ENCODE data around the gene UBR4. TPM values are rescaled to one million over a fixed set of nuclear protein-coding genes. Genes with fewer than 3 reads are reported as not detected.

Gene UBR4
- total RNA-seq, 3 donors from 2014 or later = 108 to 159 (median 128) TPM

DNA sequence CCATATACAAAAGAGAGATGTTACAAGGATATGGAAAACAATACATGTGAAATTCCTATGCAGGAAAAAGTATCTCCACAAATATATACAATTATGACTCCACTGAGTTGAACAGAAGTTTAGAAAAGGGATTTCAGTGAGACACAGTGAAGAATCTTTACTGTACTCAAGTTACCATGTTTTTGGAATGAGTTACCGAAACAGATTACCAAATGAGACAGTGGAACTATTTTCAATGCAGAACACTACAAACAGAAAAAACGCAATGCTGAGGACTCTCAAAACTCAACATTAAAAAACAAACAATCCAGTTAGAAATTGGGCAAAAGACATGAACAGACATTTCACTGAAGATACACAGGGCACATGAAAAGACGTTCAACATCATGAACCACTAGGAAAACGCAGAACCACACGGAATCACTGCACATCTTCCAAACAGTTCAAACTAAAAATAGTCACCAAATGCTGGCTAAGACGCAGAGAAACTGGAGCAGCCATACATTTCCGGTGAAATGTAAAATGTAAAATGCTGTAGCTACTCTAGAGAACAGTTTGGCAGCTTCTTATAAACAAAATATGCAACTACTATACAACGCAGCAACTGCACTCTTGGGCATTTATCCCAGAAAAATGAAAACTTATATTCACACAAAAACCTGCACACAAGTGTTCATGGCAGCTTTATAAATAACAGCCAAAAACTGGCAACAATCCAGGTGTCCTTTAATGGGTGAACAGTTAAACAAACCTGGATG, 118.7 kb downstream of the UBR4 start:
- Histone ChIP-seq H3K4me1 (ENCODE audit: low read depth) (peaks cover 9% of the 10 kb centered on the region), H3K36me3 (ENCODE audit: low read depth) (no peaks in the 10 kb centered on the region), H3K4me3 (no peak overlapping the region), H3K9me3 (no peaks in the 10 kb centered on the region)
- DNase-seq (no peak), ATAC-seq (no peak)
- intact Hi-C loops (cut with DNase I, micrococcal nuclease) = loop anchor here (1.0 to 10.0 kb wide), 2 partner anchors 182 to 187 kb away; partner anchors contain the start of gene ALDH4A1 (in 1 of the 2)
- TF ChIP-seq CTCF (IDR thresholded peaks at IDR 0.05) = no peak

- Histone ChIP-seq H3K4me1 (ENCODE audit: low read depth) (peaks cover 9% of the 10 kb centered on the region), H3K36me3 (ENCODE audit: low read depth) (no peaks in the 10 kb centered on the region), H3K9me3 (no peaks in the 10 kb centered on the region), H3K4me3 (no peak overlapping the region)
- intact Hi-C loops (cut with DNase I, micrococcal nuclease) = no loop called here
- DNase-seq (no peak), ATAC-seq (no peak)
- no peak for TF ChIP-seq CTCF (IDR thresholded peaks at IDR 0.05)
These were observed 120.5 kb downstream of the UBR4 start for GRCh38 chr1:19089524-19089923.

DNA sequence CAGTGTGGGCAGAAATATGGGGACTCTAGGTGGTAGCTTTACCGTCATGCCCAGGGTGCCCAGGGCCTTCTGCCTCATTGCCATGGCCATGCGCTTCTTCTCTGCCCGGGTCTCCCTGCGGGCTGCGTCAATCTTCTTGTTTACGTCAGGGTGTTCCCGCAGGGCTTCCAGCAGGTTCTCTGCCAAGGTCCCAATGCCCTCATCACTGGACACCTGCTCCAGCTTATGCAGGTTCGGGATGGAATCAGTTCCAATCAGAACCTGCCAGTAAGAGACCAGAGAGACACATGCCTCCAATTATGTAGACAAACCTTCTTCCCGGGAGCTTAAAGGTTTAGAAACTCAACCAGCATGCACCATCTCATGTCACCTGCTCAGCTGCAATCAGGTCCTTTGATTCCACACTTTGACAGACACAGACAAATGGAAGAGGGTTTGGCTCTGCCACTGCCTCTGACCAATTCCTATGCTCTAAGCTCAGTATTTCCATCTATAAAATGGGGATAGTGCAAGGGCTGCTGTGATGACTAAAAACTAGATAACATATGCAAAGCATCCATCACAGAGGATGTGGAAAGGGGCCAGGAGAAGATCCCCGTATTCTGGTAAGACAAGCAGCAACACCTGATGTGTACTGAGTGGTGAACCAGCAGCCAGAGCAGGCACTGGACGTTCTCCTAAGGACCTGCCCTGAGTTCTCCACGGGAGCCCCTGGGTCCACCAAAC, 121.2 kb downstream of the UBR4 start:
- intact Hi-C loops (cut with DNase I, micrococcal nuclease) = no loop called here
- Histone ChIP-seq H3K36me3 (ENCODE audit: low read depth) (no peaks in the 10 kb centered on the region), H3K4me3 (no peak overlapping the region), H3K9me3 (no peaks in the 10 kb centered on the region), H3K4me1 (ENCODE audit: low read depth) (peaks cover 9% of the 10 kb centered on the region)
- ATAC-seq (no peak), DNase-seq (no peak)
- TF ChIP-seq CTCF (IDR thresholded peaks at IDR 0.05) = no peak

GRCh38 chr1:19087737-19088594, 122.1 kb downstream of the UBR4 start:
- intact Hi-C loops (cut with DNase I, micrococcal nuclease) = no loop called here
- TF ChIP-seq CTCF (IDR thresholded peaks at IDR 0.05) = no peak
- no peak for DNase-seq
- Histone ChIP-seq H3K4me1 (ENCODE audit: low read depth) (peaks cover 9% of the 10 kb centered on the region), H3K4me3 (no peak overlapping the region), H3K36me3 (ENCODE audit: low read depth) (no peaks in the 10 kb centered on the region), H3K9me3 (no peaks in the 10 kb centered on the region)
- ATAC-seq = peak; percentile 22

GRCh38 chr1:19087017-19087736, 122.9 kb downstream of the UBR4 start:
- H3K4me3 ChIP-seq = no peak overlapping the region
- no peak for TF ChIP-seq CTCF (IDR thresholded peaks at IDR 0.05)
- no peaks in the 10 kb centered on the region for H3K9me3 ChIP-seq
- H3K36me3 ChIP-seq (ENCODE audit: low read depth) = no peaks in the 10 kb centered on the region
- peaks cover 9% of the 10 kb centered on the region for H3K4me1 ChIP-seq (ENCODE audit: low read depth)
- peak; percentile 79 for ATAC-seq
- no peak for DNase-seq
- intact Hi-C loops (cut with DNase I, micrococcal nuclease) = no loop called here
